WI38 (cell line): ENCODE measurements around the gene RHEBL1.

Experiments used
- H3K4me3 ChIP-seq: 2 replicates; pipeline ENCODE4 v1.5.1; 2011; ENCODE audit warnings: low read depth, mild to moderate bottlenecking, control low read depth, low read length
- CTCF ChIP-seq: IDR thresholded peaks from 2 replicates; pipeline ENCODE4 v1.5.1; 2012; ENCODE audit warnings: low read depth, mild to moderate bottlenecking, control low read depth, low read length

RHEBL1 gene

GRCh38 chr12:49022558-49023178 is 47.1 kb downstream of the RHEBL1 start:
- no peak for TF ChIP-seq CTCF
- H3K4me3 ChIP-seq, result no peak overlapping the region

- no peak overlapping the region for H3K4me3 ChIP-seq
- TF ChIP-seq CTCF, result no peak
These were observed 48.4 kb downstream of the RHEBL1 start for GRCh38 chr12:49021292-49021915.

- no peak overlapping the region for H3K4me3 ChIP-seq
- TF ChIP-seq CTCF, result no peak
These were observed 49.3 kb downstream of the RHEBL1 start for GRCh38 chr12:49020441-49020840.

GRCh38 chr12:49019443-49020324 is 50.1 kb downstream of the RHEBL1 start:
- TF ChIP-seq CTCF, result peak; percentile 33; the same call in 1 of the 2 replicates
- H3K4me3 ChIP-seq, result no peak overlapping the region

- no peak for TF ChIP-seq CTCF
These were observed 50.7 kb downstream of the RHEBL1 start for GRCh38 chr12:49019120-49019430.

GRCh38 chr12:49018261-49019119 is 51.3 kb downstream of the RHEBL1 start, which contains the start of gene PRKAG1:
Gene PRKAG1 (minus strand): TSS chr12:49018776. CDS start chr12:49018740, 36 bp downstream.
- H3K4me3 ChIP-seq, result peak within 1 kb of the TSS; percentile 94
- 0 out of 2 replicates have a peak, but pooled peaks have one; percentile 5 for TF ChIP-seq CTCF

More at GRCh38 chr12:49019120-49019430, 50.7 kb downstream of the RHEBL1 start:
- peak overlapping the region; percentile 94 for H3K4me3 ChIP-seq
